MM.1S (cell line): ENCODE data around the gene ADAMTSL1.

Experiments used
- DNase-seq: peaks from one replicate; pipeline ENCODE4 v3.0.0-alpha.2; 2015
- H2AFZ ChIP-seq: fragments of 300-600 bp; sonication (generic); 2 replicates; pipeline ENCODE4 v1.6.0; 2016; ENCODE audit warnings: antibody characterized with exemption, low read length
- H3F3A ChIP-seq: fragments of 300-600 bp; sonication (generic); 2 replicates; pipeline ENCODE4 v1.6.1; 2016; ENCODE audit warnings: mild to moderate bottlenecking, antibody characterized with exemption, low read length, moderate library complexity, mixed read lengths; ENCODE audit not compliant: insufficient read depth
- H3K27ac ChIP-seq: fragments of 300-600 bp; sonication (generic); 2 replicates; pipeline ENCODE4 v1.5.1; 2016; ENCODE audit warnings: mild to moderate bottlenecking, low read length
- H3K27me3 ChIP-seq: fragments of 300-600 bp; sonication (generic); replicated peaks from 2 replicates; pipeline ENCODE4 v1.6.0; 2016; ENCODE audit warnings: low read length; ENCODE audit not compliant: insufficient read depth
- H3K36me3 ChIP-seq: fragments of 300-600 bp; sonication (generic); replicated peaks from 2 replicates; pipeline ENCODE4 v1.6.1; 2016; ENCODE audit warnings: mild to moderate bottlenecking, low read length, mixed read lengths; ENCODE audit not compliant: insufficient read depth
- H3K4me1 ChIP-seq: fragments of 300-600 bp; sonication (generic); 2 replicates; pipeline ENCODE4 v1.6.1; 2016; ENCODE audit warnings: low read length, mixed read lengths
- H3K4me2 ChIP-seq: fragments of 300-600 bp; sonication (generic); 2 replicates; pipeline ENCODE4 v1.6.0; 2016; ENCODE audit warnings: low read depth, low read length
- H3K4me3 ChIP-seq: fragments of 300-600 bp; sonication (generic); 2 replicates; pipeline ENCODE4 v1.5.1; 2016; ENCODE audit warnings: low read length, mixed read lengths
- H3K79me2 ChIP-seq: fragments of 300-600 bp; sonication (generic); 2 replicates; pipeline ENCODE4 v1.6.1; 2016; ENCODE audit warnings: mixed run types, low read length, mixed read lengths
- H3K9ac ChIP-seq: fragments of 300-600 bp; sonication (generic); 2 replicates; pipeline ENCODE4 v1.6.1; 2016; ENCODE audit warnings: low read length, mixed read lengths
- H3K9me2 ChIP-seq: fragments of 300-600 bp; sonication (generic); replicated peaks from 2 replicates; pipeline ENCODE4 v1.6.1; 2016; ENCODE audit warnings: mild to moderate bottlenecking, low read length, mixed read lengths; ENCODE audit not compliant: insufficient read depth
- H3K9me3 ChIP-seq: fragments of 300-600 bp; sonication (generic); replicated peaks from 2 replicates; pipeline ENCODE4 v1.6.1; 2016; ENCODE audit warnings: mild to moderate bottlenecking, low read length, mixed read lengths; ENCODE audit not compliant: insufficient read depth
- H4K20me1 ChIP-seq: fragments of 300-600 bp; sonication (generic); 2 replicates; pipeline ENCODE4 v1.6.1; 2016; ENCODE audit warnings: mild to moderate bottlenecking, low read length, moderate library complexity, mixed read lengths; ENCODE audit not compliant: insufficient read depth
- EZH2 ChIP-seq: fragments of 300-600 bp; sonication (generic); optimal IDR thresholded peaks from 2 replicates; pipeline ENCODE3; 2017; ENCODE audit warnings: low read depth, mild to moderate bottlenecking, antibody characterized with exemption, low read length, mixed read lengths
- EZH2phosphoT487 ChIP-seq: fragments of 300-600 bp; sonication (generic); IDR thresholded peaks from 2 replicates; pipeline ENCODE4 v1.6.1; 2018; ENCODE audit warnings: antibody characterized with exemption, low read length
- TF ChIP-seq, protein P1 (sequence below): fragments of 300-600 bp; sonication (generic); IDR thresholded peaks from 2 replicates; pipeline ENCODE4 v1.5.1; 2016; ENCODE audit warnings: antibody characterized with exemption, low read length, mixed read lengths

Gene ADAMTSL1

DNA sequence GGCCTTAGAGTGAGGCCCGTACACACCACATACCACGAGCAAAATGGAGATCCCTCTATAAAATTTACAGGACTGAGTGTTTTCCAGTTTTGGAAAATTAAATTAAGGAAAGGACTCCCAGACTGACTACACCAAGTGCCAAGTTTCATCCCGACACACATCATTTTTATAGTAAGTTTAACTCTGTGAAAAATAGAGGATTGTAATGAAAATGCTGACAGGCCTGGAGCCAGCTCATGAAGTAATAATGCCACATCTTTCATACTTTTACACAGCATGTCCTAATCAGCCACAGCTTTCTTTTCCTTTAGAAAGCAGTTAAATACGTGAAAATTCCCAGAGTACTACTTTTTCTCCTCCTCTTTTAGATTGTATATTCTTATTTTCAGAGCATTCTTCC lies 389.8 kb downstream of the ADAMTSL1 start:
- DNase-seq, result no peak
- no peak overlapping the region for H3K9ac ChIP-seq
- no peaks in the 10 kb centered on the region for H3F3A ChIP-seq
- no peak overlapping the region for H3K27ac ChIP-seq
- no peaks in the 10 kb centered on the region for H3K36me3 ChIP-seq
- no peak overlapping the region for H3K4me2 ChIP-seq
- no peaks in the 10 kb centered on the region for H3K4me1 ChIP-seq
- TF ChIP-seq, protein P1, sequence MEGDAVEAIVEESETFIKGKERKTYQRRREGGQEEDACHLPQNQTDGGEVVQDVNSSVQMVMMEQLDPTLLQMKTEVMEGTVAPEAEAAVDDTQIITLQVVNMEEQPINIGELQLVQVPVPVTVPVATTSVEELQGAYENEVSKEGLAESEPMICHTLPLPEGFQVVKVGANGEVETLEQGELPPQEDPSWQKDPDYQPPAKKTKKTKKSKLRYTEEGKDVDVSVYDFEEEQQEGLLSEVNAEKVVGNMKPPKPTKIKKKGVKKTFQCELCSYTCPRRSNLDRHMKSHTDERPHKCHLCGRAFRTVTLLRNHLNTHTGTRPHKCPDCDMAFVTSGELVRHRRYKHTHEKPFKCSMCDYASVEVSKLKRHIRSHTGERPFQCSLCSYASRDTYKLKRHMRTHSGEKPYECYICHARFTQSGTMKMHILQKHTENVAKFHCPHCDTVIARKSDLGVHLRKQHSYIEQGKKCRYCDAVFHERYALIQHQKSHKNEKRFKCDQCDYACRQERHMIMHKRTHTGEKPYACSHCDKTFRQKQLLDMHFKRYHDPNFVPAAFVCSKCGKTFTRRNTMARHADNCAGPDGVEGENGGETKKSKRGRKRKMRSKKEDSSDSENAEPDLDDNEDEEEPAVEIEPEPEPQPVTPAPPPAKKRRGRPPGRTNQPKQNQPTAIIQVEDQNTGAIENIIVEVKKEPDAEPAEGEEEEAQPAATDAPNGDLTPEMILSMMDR, result no peak
- TF ChIP-seq EZH2 (no peak), EZH2phosphoT487 (no peak)
- no peaks in the 10 kb centered on the region for H3K9me2 ChIP-seq
- H4K20me1 ChIP-seq, result no peaks in the 10 kb centered on the region
- H3K27me3 ChIP-seq, result no peaks in the 10 kb centered on the region
- no peaks in the 10 kb centered on the region for H3K9me3 ChIP-seq
- no peak overlapping the region for H3K4me3 ChIP-seq
- H2AFZ ChIP-seq, result no peak overlapping the region
- no peaks in the 10 kb centered on the region for H3K79me2 ChIP-seq

- H3K27ac ChIP-seq, result no peak overlapping the region
Observed at GRCh38 chr9:18864516-18864915, 390.6 kb downstream of the ADAMTSL1 start.

DNA sequence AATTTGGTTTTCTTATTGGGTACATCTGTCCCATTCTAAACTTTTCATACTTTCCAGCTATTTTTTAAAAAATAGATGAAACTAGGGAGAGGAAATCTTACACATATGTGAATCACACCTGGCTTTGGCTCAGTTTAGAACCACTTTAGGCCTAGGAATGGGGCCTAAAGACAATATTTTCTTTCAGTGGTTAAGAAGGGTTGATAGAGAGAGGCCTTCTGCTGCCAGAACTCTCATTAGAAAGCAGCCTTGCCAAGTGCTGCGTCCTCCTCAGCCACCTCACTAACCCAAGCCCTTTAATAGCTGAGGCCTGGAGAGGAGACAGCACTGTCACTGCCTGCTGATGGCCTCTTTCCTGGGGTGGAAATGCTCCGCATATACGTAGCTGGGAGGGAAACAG lies 391.6 kb downstream of the ADAMTSL1 start:
- no peaks in the 10 kb centered on the region for H3F3A ChIP-seq
- H3K9me3 ChIP-seq, result no peaks in the 10 kb centered on the region
- H3K27me3 ChIP-seq, result no peaks in the 10 kb centered on the region
- no peak for DNase-seq
- TF ChIP-seq EZH2phosphoT487 (no peak), EZH2 (no peak)
- TF ChIP-seq, protein P1, result no peak
- H3K9me2 ChIP-seq, result no peaks in the 10 kb centered on the region
- H3K9ac ChIP-seq, result no peak overlapping the region
- H3K79me2 ChIP-seq, result no peaks in the 10 kb centered on the region
- no peaks in the 10 kb centered on the region for H3K36me3 ChIP-seq
- no peak overlapping the region for H2AFZ ChIP-seq
- no peak overlapping the region for H3K27ac ChIP-seq
- no peaks in the 10 kb centered on the region for H4K20me1 ChIP-seq
- no peak overlapping the region for H3K4me2 ChIP-seq
- no peaks in the 10 kb centered on the region for H3K4me1 ChIP-seq
- H3K4me3 ChIP-seq, result no peak overlapping the region

More at GRCh38 chr9:18864516-18864915, 390.6 kb downstream of the ADAMTSL1 start:
- H3K4me3 ChIP-seq, result no peak overlapping the region
- no peak for DNase-seq
- H3K27me3 ChIP-seq, result no peaks in the 10 kb centered on the region
- no peak overlapping the region for H3K9ac ChIP-seq
- no peaks in the 10 kb centered on the region for H3K36me3 ChIP-seq
- no peaks in the 10 kb centered on the region for H3K79me2 ChIP-seq
- TF ChIP-seq EZH2 (no peak), EZH2phosphoT487 (no peak)
- TF ChIP-seq, protein P1, result no peak
- no peaks in the 10 kb centered on the region for H4K20me1 ChIP-seq
- H2AFZ ChIP-seq, result no peak overlapping the region
- no peaks in the 10 kb centered on the region for H3F3A ChIP-seq
- H3K9me3 ChIP-seq, result no peaks in the 10 kb centered on the region
- no peaks in the 10 kb centered on the region for H3K9me2 ChIP-seq
- no peaks in the 10 kb centered on the region for H3K4me1 ChIP-seq
- no peak overlapping the region for H3K4me2 ChIP-seq
